ENCODE data around the gene GNL3L. TPM values are rescaled to one million over a fixed set of nuclear protein-coding genes. Genes with fewer than 3 reads are reported as not detected.
"Not testable (repeated sequence)": the region's sequence is repeated elsewhere in the genome, so short reads cannot be mapped to it uniquely, and the experiment has no call there.

GNL3L gene
- total RNA-seq, 1 donor from 2014 or later: 23.4 TPM

DNA sequence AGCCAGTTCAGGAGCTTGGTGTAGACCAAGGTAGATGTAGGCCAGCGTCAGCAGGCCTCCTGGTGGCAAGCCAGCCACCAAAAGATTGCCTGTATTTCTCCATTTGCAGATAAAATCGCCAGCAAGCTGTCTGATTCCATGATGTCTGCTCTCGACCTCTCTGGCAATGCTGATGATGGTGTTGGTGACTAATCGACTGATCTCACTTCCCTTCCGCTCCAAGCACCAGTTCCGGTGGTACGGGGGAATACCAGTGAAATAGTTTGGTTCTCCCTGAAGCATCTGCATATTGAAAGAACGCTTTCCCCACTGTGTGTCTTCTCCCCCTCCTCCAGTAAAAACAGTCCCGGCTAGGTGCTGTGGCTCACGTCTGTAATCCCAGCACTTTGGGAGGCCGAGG lies 30.4 kb downstream of the GNL3L start:
- DNase-seq: no peak

DNA sequence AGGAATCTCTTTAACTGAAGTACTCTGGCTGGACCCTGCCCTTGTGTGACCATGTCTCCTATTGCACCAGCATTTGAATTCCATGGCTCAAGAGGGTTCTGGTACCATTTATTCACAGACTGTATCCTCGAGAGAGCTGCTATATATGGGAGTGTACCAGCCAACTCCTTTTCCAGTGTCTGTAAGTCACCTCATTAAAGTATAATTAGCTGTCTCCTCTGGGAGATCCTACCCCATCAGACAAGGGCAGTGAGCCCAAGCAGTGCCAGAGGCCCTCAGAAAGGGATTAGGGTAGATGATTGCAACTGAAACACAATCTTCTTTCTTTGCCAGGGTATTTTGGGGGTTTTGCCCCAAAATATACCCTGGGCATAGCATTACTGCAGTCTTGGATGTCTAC lies 31.6 kb downstream of the GNL3L start:
- no peak for DNase-seq

DNA sequence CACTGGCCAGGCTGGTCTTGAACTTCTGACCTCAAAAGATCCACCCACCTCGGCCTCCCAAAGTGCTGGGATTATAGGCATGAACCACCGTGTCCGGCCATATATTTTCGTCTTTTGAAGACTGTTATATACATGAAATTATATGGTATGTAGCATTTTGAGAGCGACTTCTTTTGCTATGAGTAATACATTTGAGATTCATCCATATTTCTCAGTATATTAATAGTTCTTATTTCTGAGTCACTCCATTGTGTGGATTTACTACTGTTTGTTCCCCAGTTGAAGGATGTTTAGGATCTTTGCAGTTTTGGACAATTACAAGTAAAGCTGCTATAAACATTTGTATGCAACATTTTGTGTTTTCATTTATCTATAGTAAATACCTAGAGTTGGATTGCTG lies 34.9 kb downstream of the GNL3L start:
- no peak for DNase-seq

DNA sequence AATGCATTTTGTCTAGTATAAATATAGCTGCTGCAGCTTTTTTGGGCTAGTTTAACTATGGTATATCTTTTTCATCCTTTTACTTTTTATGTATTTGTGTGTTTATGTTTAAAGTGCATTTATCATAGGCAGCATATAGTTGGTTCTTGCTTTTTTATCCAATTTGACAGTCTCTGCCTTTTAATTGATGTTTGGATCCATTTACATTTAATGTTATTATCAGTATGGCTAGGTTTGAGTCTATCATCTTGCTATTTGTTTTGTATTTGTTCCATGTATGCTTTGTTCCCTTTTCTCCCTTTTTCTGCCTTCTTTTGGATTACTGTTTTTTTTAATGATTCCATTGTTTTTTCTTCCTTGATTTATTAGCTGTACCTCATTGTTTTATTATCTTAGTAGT lies 40.3 kb downstream of the GNL3L start:
- no peak for DNase-seq

DNA sequence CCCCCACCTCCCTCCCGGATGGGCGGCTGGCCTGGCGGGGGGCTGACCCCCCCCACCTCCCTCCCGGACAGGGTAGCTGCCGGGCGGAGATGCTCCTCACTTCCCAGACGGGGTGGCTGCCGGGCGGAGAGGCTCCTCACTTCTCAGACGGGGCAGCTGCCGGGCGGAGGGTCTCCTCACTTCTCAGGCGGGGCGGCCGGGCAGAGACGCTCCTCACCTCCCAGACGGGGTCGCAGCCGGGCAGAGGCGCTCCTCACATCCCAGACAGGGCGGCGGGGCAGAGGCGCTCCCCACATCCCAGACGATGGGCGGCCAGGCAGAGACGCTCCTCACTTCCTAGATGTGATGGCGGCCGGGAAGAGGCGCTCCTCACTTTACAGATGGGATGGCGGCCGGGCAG lies 42.6 kb downstream of the GNL3L start:
- DNase-seq: not testable (repeated sequence)

DNA sequence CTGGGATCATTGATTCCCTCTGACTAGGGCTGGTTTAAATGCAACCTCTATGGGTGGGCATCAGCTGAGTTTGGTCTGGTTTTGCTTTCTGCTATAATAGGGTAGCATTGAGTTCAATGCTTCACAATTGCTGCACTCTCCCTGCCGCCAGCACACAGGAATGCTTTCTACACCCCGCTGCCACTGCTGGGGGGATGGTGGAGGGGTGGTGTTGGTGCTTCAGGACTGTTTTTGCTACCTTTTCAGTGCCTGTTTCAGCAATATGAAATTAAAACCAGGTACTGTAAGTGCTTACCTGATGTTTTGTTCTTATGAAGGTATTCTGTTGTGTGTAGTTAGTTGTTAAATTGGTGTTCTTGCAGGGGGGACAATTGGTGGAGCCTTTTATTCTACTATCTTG lies 67.7 kb downstream of the GNL3L start:
- DNase-seq: no peak

DNA sequence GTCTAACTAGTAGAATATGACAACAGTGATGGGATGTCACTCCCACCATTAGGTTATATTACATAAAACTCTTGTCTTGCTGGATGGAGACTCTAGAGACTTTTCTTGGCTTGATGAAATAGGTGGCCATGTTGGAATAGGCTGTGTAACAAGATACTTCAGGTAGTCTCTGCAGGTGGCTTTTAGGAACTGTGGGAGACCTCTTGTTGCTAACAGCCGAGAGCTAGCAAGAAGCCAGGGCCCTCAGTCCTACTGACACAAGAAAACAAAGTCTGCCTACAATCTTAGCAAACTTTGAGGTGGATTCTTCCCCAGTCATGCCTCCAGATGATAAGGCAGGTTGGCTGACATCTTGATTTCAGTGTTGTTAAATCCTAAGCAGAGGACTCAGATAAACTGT lies 72.5 kb downstream of the GNL3L start:
- no peak for DNase-seq

Other genes starting within 250 kb of the GNL3L start
- 3.1 TPM for gene WNK3, start 172.2 kb upstream of the GNL3L start, total RNA-seq
- gene TSR2, start 89.8 kb upstream of the GNL3L start, total RNA-seq: 13.6 TPM
- 4.6 TPM for gene FGD1, start 34.0 kb upstream of the GNL3L start, total RNA-seq

Data from skin of body (tissue), 2 donors.